Measurements from ENCODE around the gene DMGDH. TPM values are rescaled to one million over a fixed set of nuclear protein-coding genes. Genes with fewer than 3 reads are reported as not detected.

The DMGDH gene
- polyA plus RNA-seq, 1 experiment, result 2.9 TPM

- CTCF ChIA-PET, result interaction anchor here (1.0 kb wide), 1 partner anchor 54 kb away, joined by 3 read pairs; no protein-coding TSS in a partner anchor
- POLR2A ChIA-PET, result no interaction called here
- no peak for TF ChIP-seq CTCF (IDR thresholded peaks at IDR 0.05; ENCODE audit: insufficient read depth, low read depth, low read length)
- Histone ChIP-seq H3K27me3 (ENCODE audit: control insufficient read depth, insufficient read depth, low read length) (no peaks in the 10 kb centered on the region), H3K36me3 (ENCODE audit: control insufficient read depth, insufficient read depth, low read length) (no peaks in the 10 kb centered on the region), H3K4me3 (ENCODE audit: low read depth, low read length) (no peak overlapping the region)
- DNase-seq (ENCODE audit: low read depth), result peak; percentile 64
Measured at GRCh38 chr5:78953092-78953800, 116.2 kb downstream of the DMGDH start.

Other genes with a start within 250 kb of the DMGDH start
- gene ARSB, start 84.4 kb downstream of the DMGDH start, polyA plus RNA-seq (2011; rRNA removed), result 26.7 and 27.7 TPM in 2 replicates
- 11.5 and 12.4 TPM in 2 replicates for gene BHMT2, start 93 bp upstream of the DMGDH start, polyA plus RNA-seq (2011; rRNA removed)
- gene BHMT, start 42.1 kb upstream of the DMGDH start, polyA plus RNA-seq (2011; rRNA removed), result not detected in 2 replicates
- 2.1 and 4.1 TPM in 2 replicates for gene JMY, start 166.5 kb upstream of the DMGDH start, polyA plus RNA-seq (2011; rRNA removed)